DOHH2 (cell line): ENCODE results near the gene TPPP3.
"Not testable (repeated sequence)": the region's sequence is repeated elsewhere in the genome, so short reads cannot be mapped to it uniquely, and the experiment has no call there.

ENCODE experiments used
- H3F3A ChIP-seq: fragments of 200-600 bp; sonication (generic), shearing (Covaris generic); 2 replicates; pipeline ENCODE4 v1.6.0; 2016; ENCODE audit warnings: antibody characterized with exemption, mild to moderate bottlenecking; ENCODE audit not compliant: control insufficient read depth, insufficient read depth
- H3K27ac ChIP-seq: fragments of 200-600 bp; sonication (generic); 2 replicates; pipeline ENCODE4 v1.5.1; 2014; ENCODE audit warnings: low read depth, mild to moderate bottlenecking, low read length, moderate library complexity
- H3K27me3 ChIP-seq: fragments of 200-600 bp; sonication (generic); 2 replicates; pipeline ENCODE4 v1.6.1; 2014; ENCODE audit warnings: mild to moderate bottlenecking, low read length, mixed read lengths; ENCODE audit not compliant: control insufficient read depth
- H3K36me3 ChIP-seq: fragments of 200-600 bp; sonication (generic); 2 replicates; pipeline ENCODE4 v1.6.1; 2014; ENCODE audit warnings: mild to moderate bottlenecking, low read length, moderate library complexity, mixed read lengths; ENCODE audit not compliant: control insufficient read depth
- H3K4me1 ChIP-seq: fragments of 200-600 bp; sonication (generic); 2 replicates; pipeline ENCODE4 v1.6.1; 2014; ENCODE audit warnings: mild to moderate bottlenecking, low read length, mixed read lengths; ENCODE audit not compliant: control insufficient read depth
- H3K4me2 ChIP-seq: fragments of 200-600 bp; sonication (generic); 2 replicates; pipeline ENCODE4 v1.6.0; 2014; ENCODE audit warnings: mild to moderate bottlenecking, low read length, moderate library complexity
- H3K4me3 ChIP-seq: fragments of 200-600 bp; sonication (generic); 2 replicates; pipeline ENCODE4 v1.5.1; 2014; ENCODE audit warnings: mild to moderate bottlenecking, low read length, mixed read lengths
- H3K79me2 ChIP-seq: fragments of 200-600 bp; sonication (generic); 2 replicates; pipeline ENCODE4 v1.6.1; 2014; ENCODE audit warnings: mild to moderate bottlenecking, low read length, mixed read lengths; ENCODE audit not compliant: control insufficient read depth
- H3K9me2 ChIP-seq: fragments of 200-600 bp; sonication (generic); replicated peaks from 2 replicates; pipeline ENCODE4 v1.6.1; 2014; ENCODE audit warnings: mild to moderate bottlenecking, low read length, mixed read lengths; ENCODE audit not compliant: control insufficient read depth
- H3K9me3 ChIP-seq: fragments of 200-600 bp; sonication (generic); 2 replicates; pipeline ENCODE4 v1.6.1; 2014; ENCODE audit warnings: antibody characterized with exemption, low read length, mixed read lengths; ENCODE audit not compliant: control insufficient read depth, insufficient read depth
- H4K20me1 ChIP-seq: fragments of 200-600 bp; sonication (generic); 2 replicates; pipeline ENCODE4 v1.6.0; 2014; ENCODE audit warnings: low read depth, mild to moderate bottlenecking, antibody characterized with exemption, low read length, moderate library complexity; ENCODE audit not compliant: control insufficient read depth, insufficient read depth
- CTCF ChIP-seq: fragments of 200-600 bp; sonication (generic); IDR thresholded peaks from one replicate; pipeline ENCODE4 v1.5.1; 2014; ENCODE audit warnings: antibody characterized with exemption, mild to moderate bottlenecking, low read depth, low read length; ENCODE audit not compliant: poor library complexity, severe bottlenecking
- EZH2phosphoT487 ChIP-seq: fragments of 200-600 bp; sonication (generic); IDR thresholded peaks from 2 replicates; pipeline ENCODE4 v1.6.1; 2017; ENCODE audit warnings: borderline replicate concordance, mild to moderate bottlenecking, antibody characterized with exemption, low read length, moderate library complexity, mixed read lengths

Gene TPPP3

DNA sequence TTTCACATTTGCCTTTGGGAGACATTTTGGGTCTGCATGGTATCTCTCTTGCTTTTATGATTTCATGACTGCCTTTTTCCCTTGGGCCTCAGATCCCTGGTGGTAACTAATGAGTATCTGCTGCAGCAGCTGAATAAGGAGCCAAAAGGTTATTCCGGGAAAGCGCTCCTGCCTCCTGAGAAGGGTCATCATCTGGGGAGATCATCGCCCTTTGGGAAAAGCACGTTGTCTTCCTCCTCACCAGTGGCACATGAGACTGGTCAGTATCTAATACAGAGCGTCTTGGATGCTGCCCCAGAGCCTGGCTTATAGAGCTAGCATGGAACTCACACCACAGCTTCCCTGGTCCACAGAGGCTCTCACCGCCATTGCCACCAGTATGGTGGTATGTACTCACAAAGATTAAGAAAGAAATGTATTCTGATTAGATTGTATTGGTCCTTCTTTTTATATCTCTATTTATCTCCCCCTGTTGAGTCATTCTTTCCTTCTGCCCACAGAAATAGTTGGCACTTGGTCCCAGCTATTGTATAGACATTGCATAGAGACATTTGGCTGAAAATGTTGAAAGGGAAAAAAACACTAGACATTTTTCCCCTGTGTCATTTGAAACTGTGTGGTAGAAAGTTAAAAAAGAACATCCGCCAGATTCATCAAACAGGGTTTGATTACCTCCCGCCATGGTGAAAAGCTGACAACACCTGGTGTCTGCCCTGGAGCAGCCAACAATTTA lies 8.4 kb downstream of the TPPP3 start:
- Histone ChIP-seq H3K79me2 (no peaks in the 10 kb centered on the region), H3K4me3 (no peak overlapping the region), H3K27ac (no peak overlapping the region), H3K9me3 (no peaks in the 10 kb centered on the region), H3K36me3 (no peaks in the 10 kb centered on the region), H3K9me2 (no peaks in the 10 kb centered on the region), H3F3A (no peaks in the 10 kb centered on the region), H3K27me3 (peaks cover 25% of the 10 kb centered on the region), H4K20me1 (no peaks in the 10 kb centered on the region), H3K4me2 (no peak overlapping the region), H3K4me1 (no peaks in the 10 kb centered on the region)
- no peak for TF ChIP-seq CTCF
- TF ChIP-seq EZH2phosphoT487, result no peak

DNA sequence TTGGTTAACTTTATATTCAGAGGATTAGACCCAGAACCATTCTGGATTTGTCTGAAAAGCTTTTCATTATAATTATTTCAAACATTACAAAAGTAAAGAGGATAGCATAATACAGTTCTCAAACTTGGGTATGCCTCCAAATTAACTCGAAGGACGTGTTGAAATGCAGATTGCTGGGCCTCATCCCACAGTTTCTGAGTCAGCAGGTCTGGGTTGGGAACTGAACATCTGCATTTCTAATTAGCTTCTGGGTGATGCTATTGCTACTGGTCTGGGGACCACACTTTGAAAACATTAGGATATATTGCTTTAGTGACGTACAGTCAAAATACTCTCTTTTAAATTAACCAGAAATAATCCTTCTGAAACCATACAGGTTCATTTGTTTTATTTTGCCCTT lies 10.0 kb downstream of the TPPP3 start:
- TF ChIP-seq CTCF (no peak), EZH2phosphoT487 (no peak)
- Histone ChIP-seq H3K36me3 (no peaks in the 10 kb centered on the region), H3K27ac (no peak overlapping the region), H3K9me2 (no peaks in the 10 kb centered on the region), H4K20me1 (no peaks in the 10 kb centered on the region), H3K9me3 (no peaks in the 10 kb centered on the region), H3F3A (no peaks in the 10 kb centered on the region), H3K4me3 (no peak overlapping the region), H3K79me2 (no peaks in the 10 kb centered on the region), H3K4me1 (no peaks in the 10 kb centered on the region), H3K4me2 (no peak overlapping the region), H3K27me3 (peaks cover 35% of the 10 kb centered on the region)

GRCh38 chr16:67378642-67379041 lies 14.7 kb downstream of the TPPP3 start:
- H3K27ac ChIP-seq, result no peak overlapping the region
- no peak for TF ChIP-seq CTCF
- TF ChIP-seq EZH2phosphoT487, result no peak
- H3K4me1 ChIP-seq, result no peaks in the 10 kb centered on the region
- no peak overlapping the region for H3K4me3 ChIP-seq
- H3K9me2 ChIP-seq, result no peaks in the 10 kb centered on the region
- no peaks in the 10 kb centered on the region for H4K20me1 ChIP-seq
- H3K79me2 ChIP-seq, result no peaks in the 10 kb centered on the region
- no peaks in the 10 kb centered on the region for H3K36me3 ChIP-seq
- H3K9me3 ChIP-seq, result no peaks in the 10 kb centered on the region
- peaks cover 37% of the 10 kb centered on the region for H3K27me3 ChIP-seq
- no peaks in the 10 kb centered on the region for H3F3A ChIP-seq
- H3K4me2 ChIP-seq, result no peak overlapping the region

GRCh38 chr16:67376012-67376411 lies 17.3 kb downstream of the TPPP3 start:
- not testable (repeated sequence) for H3K4me2 ChIP-seq, H3F3A ChIP-seq, H3K27ac ChIP-seq, H3K9me2 ChIP-seq, H3K4me3 ChIP-seq, H3K36me3 ChIP-seq, H3K4me1 ChIP-seq, H4K20me1 ChIP-seq, H3K9me3 ChIP-seq, H3K79me2 ChIP-seq
- peaks cover 30% of the 10 kb centered on the region for H3K27me3 ChIP-seq
